Nephron progenitor cell (in vitro differentiated cells): ENCODE data around the gene ZNF211.

Experiments used
- DNase-seq: peaks from one replicate; pipeline ENCODE4 v3.0.0; 2021
- H3K27ac Mint-ChIP-seq: 2 replicates; pipeline ENCODE4 v1.8.0; 2021; ENCODE audit warnings: mild to moderate bottlenecking, moderate library complexity, mixed read lengths
- H3K27me3 Mint-ChIP-seq: 2 replicates; pipeline ENCODE4 v1.8.0; 2021; ENCODE audit warnings: mild to moderate bottlenecking, low read depth, mixed read lengths; ENCODE audit not compliant: poor library complexity
- H3K36me3 Mint-ChIP-seq: 2 replicates; pipeline ENCODE4 v1.8.0; 2021; ENCODE audit warnings: low read depth, mixed read lengths
- H3K4me1 Mint-ChIP-seq: 2 replicates; pipeline ENCODE4 v1.8.0; 2021; ENCODE audit warnings: mixed read lengths
- H3K4me3 Mint-ChIP-seq: 2 replicates; pipeline ENCODE4 v1.8.0; 2021; ENCODE audit warnings: mild to moderate bottlenecking, moderate library complexity, mixed read lengths
- H3K9me3 Mint-ChIP-seq: 2 replicates; pipeline ENCODE4 v1.8.0; 2021; ENCODE audit warnings: mild to moderate bottlenecking, moderate library complexity, mixed read lengths
- TF ChIP-seq, protein P1 (sequence below): fragments of 200-600 bp; sonication (generic); IDR thresholded peaks from 2 replicates; pipeline ENCODE4 v1.5.0; 2021; ENCODE audit warnings: antibody characterized with exemption

Gene ZNF211

GRCh38 chr19:57688011-57688763 is 55.2 kb downstream of the ZNF211 start:
- TF ChIP-seq, protein P1, sequence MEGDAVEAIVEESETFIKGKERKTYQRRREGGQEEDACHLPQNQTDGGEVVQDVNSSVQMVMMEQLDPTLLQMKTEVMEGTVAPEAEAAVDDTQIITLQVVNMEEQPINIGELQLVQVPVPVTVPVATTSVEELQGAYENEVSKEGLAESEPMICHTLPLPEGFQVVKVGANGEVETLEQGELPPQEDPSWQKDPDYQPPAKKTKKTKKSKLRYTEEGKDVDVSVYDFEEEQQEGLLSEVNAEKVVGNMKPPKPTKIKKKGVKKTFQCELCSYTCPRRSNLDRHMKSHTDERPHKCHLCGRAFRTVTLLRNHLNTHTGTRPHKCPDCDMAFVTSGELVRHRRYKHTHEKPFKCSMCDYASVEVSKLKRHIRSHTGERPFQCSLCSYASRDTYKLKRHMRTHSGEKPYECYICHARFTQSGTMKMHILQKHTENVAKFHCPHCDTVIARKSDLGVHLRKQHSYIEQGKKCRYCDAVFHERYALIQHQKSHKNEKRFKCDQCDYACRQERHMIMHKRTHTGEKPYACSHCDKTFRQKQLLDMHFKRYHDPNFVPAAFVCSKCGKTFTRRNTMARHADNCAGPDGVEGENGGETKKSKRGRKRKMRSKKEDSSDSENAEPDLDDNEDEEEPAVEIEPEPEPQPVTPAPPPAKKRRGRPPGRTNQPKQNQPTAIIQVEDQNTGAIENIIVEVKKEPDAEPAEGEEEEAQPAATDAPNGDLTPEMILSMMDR = no peak
- peaks cover 100% of the 10 kb centered on the region for H3K36me3 Mint-ChIP-seq
- peaks cover 100% of the 10 kb centered on the region for H3K9me3 Mint-ChIP-seq
- peaks cover 4% of the 10 kb centered on the region for H3K4me1 Mint-ChIP-seq
- H3K27me3 Mint-ChIP-seq = peaks cover under 1% of the 10 kb centered on the region
- H3K27ac Mint-ChIP-seq = no peak overlapping the region
- H3K4me3 Mint-ChIP-seq = no peak overlapping the region
- no peak for DNase-seq

GRCh38 chr19:57689750-57690149 is 56.8 kb downstream of the ZNF211 start:
- Mint-ChIP-seq H3K9me3 (peaks cover 100% of the 10 kb centered on the region), H3K36me3 (peaks cover 100% of the 10 kb centered on the region), H3K27me3 (peaks cover 3% of the 10 kb centered on the region), H3K4me3 (no peak overlapping the region), H3K4me1 (no peaks in the 10 kb centered on the region), H3K27ac (no peak overlapping the region)
- DNase-seq = no peak
- TF ChIP-seq, protein P1 = no peak
